Skeletal muscle tissue (tissue), 4 donors: ENCODE data around the gene TSPAN14. TPM values are rescaled to one million over a fixed set of nuclear protein-coding genes. Genes with fewer than 3 reads are reported as not detected.

Experiments used
- H3K27ac ChIP-seq: one replicate; pipeline ENCODE4 v1.7.0; 2013; ENCODE audit warnings: mild to moderate bottlenecking, low read depth, low read length, inconsistent platforms
- H3K27me3 ChIP-seq, 3 donors: one replicate each; pipeline ENCODE4 v1.7.0; 2013; ENCODE audit warnings: low read length in 3 of 3; ENCODE audit not compliant: control insufficient read depth in 3 of 3, insufficient read depth in 3 of 3
- H3K36me3 ChIP-seq, 3 donors: one replicate each; pipeline ENCODE4 v1.7.0; 2013; ENCODE audit warnings: low read length in 3 of 3; ENCODE audit not compliant: control insufficient read depth in 3 of 3, insufficient read depth in 3 of 3
- H3K4me1 ChIP-seq, 3 donors: one replicate each; pipeline ENCODE4 v1.7.0; 2013; ENCODE audit warnings: low read length in 3 of 3, mild to moderate bottlenecking in 3 of 3; ENCODE audit not compliant: control insufficient read depth in 3 of 3, insufficient read depth in 3 of 3
- H3K4me3 ChIP-seq, 3 donors: one replicate each; pipeline ENCODE4 v1.7.0; 2013; ENCODE audit warnings: low read length in 3 of 3
- H3K9ac ChIP-seq, 3 donors: one replicate each; pipeline ENCODE4 v1.7.0; 2013; ENCODE audit warnings: low read length in 3 of 3, mild to moderate bottlenecking in 3 of 3, moderate library complexity in 2 of 3, low read depth in 1 of 3
- H3K9me3 ChIP-seq, 3 donors: one replicate each; pipeline ENCODE4 v1.7.0; 2013; ENCODE audit warnings: low read length in 3 of 3; ENCODE audit not compliant: control insufficient read depth in 3 of 3
- total RNA-seq: library from RNA; depleted of rRNA; stranded (reverse); fragments of >200 nt; gene quantifications from one replicate; pipeline ENCODE4 v1.2.3, GENCODE V29; 2014
- donor health status: Osteomylitis.

Gene TSPAN14
- total RNA-seq, 1 donor from 2014 or later = 6.3 TPM

GRCh38 chr10:80485946-80486764 lies 32.0 kb downstream of the TSPAN14 start:
- Histone ChIP-seq H3K9ac (no peak overlapping the region), H3K27me3 (no peaks in the 10 kb centered on the region), H3K36me3 (peaks cover 10 to 19% (median 13%) of the 10 kb centered on the region in 3 donors), H3K27ac (peak overlapping the region; percentile 28), H3K4me1 (peaks cover 32 to 40% (median 37%) of the 10 kb centered on the region in 3 donors), H3K4me3 (no peak overlapping the region), H3K9me3 (no peaks in the 10 kb centered on the region)

GRCh38 chr10:80486785-80487420 lies 32.8 kb downstream of the TSPAN14 start:
- H3K4me1 ChIP-seq = peaks cover 34 to 47% (median 44%) of the 10 kb centered on the region in 3 donors
- peak overlapping the region; percentile 28 for H3K27ac ChIP-seq
- no peak overlapping the region for H3K4me3 ChIP-seq
- no peaks in the 10 kb centered on the region for H3K9me3 ChIP-seq
- H3K9ac ChIP-seq = no peak overlapping the region
- no peaks in the 10 kb centered on the region for H3K27me3 ChIP-seq
- H3K36me3 ChIP-seq = peaks cover 10 to 20% (median 15%) of the 10 kb centered on the region in 3 donors

- Histone ChIP-seq H3K27me3 (no peaks in the 10 kb centered on the region), H3K4me3 (no peak overlapping the region), H3K4me1 (peaks cover 35 to 47% (median 44%) of the 10 kb centered on the region in 3 donors), H3K36me3 (peaks cover 10 to 20% (median 15%) of the 10 kb centered on the region in 3 donors), H3K9ac (no peak overlapping the region), H3K27ac (no peak overlapping the region), H3K9me3 (no peaks in the 10 kb centered on the region)
These were observed 33.3 kb downstream of the TSPAN14 start for GRCh38 chr10:80487421-80487785.

GRCh38 chr10:80487791-80488538 lies 33.9 kb downstream of the TSPAN14 start:
- H3K27me3 ChIP-seq = no peaks in the 10 kb centered on the region
- H3K4me1 ChIP-seq = peaks cover 35 to 47% (median 44%) of the 10 kb centered on the region in 3 donors
- H3K27ac ChIP-seq = no peak overlapping the region
- H3K9ac ChIP-seq = no peak overlapping the region
- H3K36me3 ChIP-seq = peaks cover 12 to 20% (median 15%) of the 10 kb centered on the region in 3 donors
- H3K9me3 ChIP-seq = no peaks in the 10 kb centered on the region
- H3K4me3 ChIP-seq = no peak overlapping the region

- Histone ChIP-seq H3K27ac (no peak overlapping the region), H3K9me3 (no peaks in the 10 kb centered on the region), H3K36me3 (peaks cover 13 to 20% (median 15%) of the 10 kb centered on the region in 3 donors), H3K4me1 (peaks cover 40 to 51% (median 46%) of the 10 kb centered on the region in 3 donors), H3K9ac (peak overlapping the region in 1 of 3 donors; percentile 17), H3K27me3 (no peaks in the 10 kb centered on the region), H3K4me3 (no peak overlapping the region)
These were observed 34.5 kb downstream of the TSPAN14 start for GRCh38 chr10:80488539-80489066.

- Histone ChIP-seq H3K27ac (no peak overlapping the region), H3K36me3 (peaks cover 13 to 20% (median 15%) of the 10 kb centered on the region in 3 donors), H3K27me3 (no peaks in the 10 kb centered on the region), H3K9me3 (no peaks in the 10 kb centered on the region), H3K9ac (no peak overlapping the region), H3K4me1 (peaks cover 49 to 58% (median 53%) of the 10 kb centered on the region in 3 donors), H3K4me3 (no peak overlapping the region)
These were observed 35.4 kb downstream of the TSPAN14 start for GRCh38 chr10:80489371-80490112.

GRCh38 chr10:80491251-80492102 lies 37.4 kb downstream of the TSPAN14 start:
- no peaks in the 10 kb centered on the region for H3K9me3 ChIP-seq

GRCh38 chr10:80492848-80493521 lies 38.9 kb downstream of the TSPAN14 start:
- Histone ChIP-seq H3K27ac (no peak overlapping the region), H3K4me3 (no peak overlapping the region), H3K36me3 (peaks cover 13 to 20% (median 15%) of the 10 kb centered on the region in 3 donors), H3K9ac (no peak overlapping the region), H3K4me1 (peaks cover 41 to 46% (median 45%) of the 10 kb centered on the region in 3 donors), H3K9me3 (no peaks in the 10 kb centered on the region), H3K27me3 (no peaks in the 10 kb centered on the region)

More at GRCh38 chr10:80491251-80492102, 37.4 kb downstream of the TSPAN14 start:
- H3K4me3 ChIP-seq = no peak overlapping the region
- no peak overlapping the region for H3K27ac ChIP-seq
- H3K4me1 ChIP-seq = peaks cover 39 to 49% (median 47%) of the 10 kb centered on the region in 3 donors
- no peak overlapping the region for H3K9ac ChIP-seq
- peaks cover 13 to 20% (median 15%) of the 10 kb centered on the region in 3 donors for H3K36me3 ChIP-seq
- no peaks in the 10 kb centered on the region for H3K27me3 ChIP-seq
